CD4-positive, alpha-beta T cell (primary cell): ENCODE measurements around the gene ZNF697. TPM values are rescaled to one million over a fixed set of nuclear protein-coding genes. Genes with fewer than 3 reads are reported as not detected.

Experiments
- ATAC-seq: fragments of 200-7000 bp; cut with Tn5 transposase; one replicate; pipeline ENCODE4 v1.10.0; 2022; ENCODE audit warnings: mild to moderate bottlenecking; ENCODE audit not compliant: poor library complexity
- CTCF ChIA-PET: fragments of 350-600 bp; sonication (Branson Sonifier 250); formaldehyde crosslinking; loops from one replicate; lab custom pipeline; 2021; ENCODE audit warnings: antibody characterized with exemption, inconsistent platforms; lab: Charles Lee
- POLR2A ChIA-PET: fragments of 350-600 bp; sonication (Branson Sonifier 250); formaldehyde crosslinking; loops from one replicate; lab custom pipeline; 2021; ENCODE audit warnings: antibody characterized with exemption, inconsistent platforms; lab: Charles Lee
- DNase-seq, 14 experiments: peaks; one replicate each; pipeline ENCODE4 v3.0.0-alpha.2; 2013 to 2020; ENCODE audit warnings: mixed read lengths in 2 of 14
- H3K27ac ChIP-seq, 2 donors: one replicate each; pipeline versions ENCODE4 v1.5.1 to v1.7.0; 2013; ENCODE audit warnings: low read length in 2 of 2, low read depth in 1 of 2, mild to moderate bottlenecking in 1 of 2
- H3K27me3 ChIP-seq, 2 experiments: 1 replicate in 1 of 2; 2 replicates in 1 of 2; pipeline versions ENCODE4 v1.6.1 to v1.7.0; 2013; ENCODE audit warnings: low read length in 2 of 2, control low read depth in 1 of 2, mild to moderate bottlenecking in 1 of 2, moderate library complexity in 1 of 2; ENCODE audit not compliant: insufficient read depth in 2 of 2, control insufficient read depth in 1 of 2
- H3K36me3 ChIP-seq: one replicate; pipeline ENCODE4 v1.6.1; 2013; ENCODE audit warnings: low read length, control low read depth; ENCODE audit not compliant: insufficient read depth
- H3K4me1 ChIP-seq: one replicate; pipeline ENCODE4 v1.6.1; 2013; ENCODE audit warnings: low read length, control low read depth; ENCODE audit not compliant: insufficient read depth
- H3K4me3 ChIP-seq: one replicate; pipeline ENCODE4 v1.5.1; 2013; ENCODE audit warnings: mild to moderate bottlenecking, low read length, moderate library complexity
- H3K9me3 ChIP-seq, 2 experiments: 1 replicate in 1 of 2; 2 replicates in 1 of 2; pipeline versions ENCODE4 v1.6.1 to v1.7.0; 2013; ENCODE audit warnings: low read length in 2 of 2, mild to moderate bottlenecking in 2 of 2, control low read depth in 1 of 2, moderate library complexity in 1 of 2; ENCODE audit not compliant: control insufficient read depth in 1 of 2, insufficient read depth in 1 of 2
- H3K27ac Mint-ChIP-seq: one replicate; pipeline ENCODE4 v1.8.0; 2020; ENCODE audit warnings: mixed read lengths
- H3K27me3 Mint-ChIP-seq: one replicate; pipeline ENCODE4 v1.8.0; 2021; ENCODE audit warnings: mixed read lengths
- H3K36me3 Mint-ChIP-seq: one replicate; pipeline ENCODE4 v1.8.0; 2021; ENCODE audit warnings: low read depth, mixed read lengths
- H3K4me1 Mint-ChIP-seq: one replicate; pipeline ENCODE4 v1.8.0; 2021; ENCODE audit warnings: low read depth, mixed read lengths
- H3K4me3 Mint-ChIP-seq: one replicate; pipeline ENCODE4 v1.8.0; 2020; ENCODE audit warnings: mild to moderate bottlenecking, mixed read lengths
- H3K9me3 Mint-ChIP-seq: one replicate; pipeline ENCODE4 v1.8.0; 2020; ENCODE audit warnings: mixed read lengths
- CTCF ChIP-seq: fragments of 200-600 bp; IDR thresholded peaks from one replicate; pipeline ENCODE4 v1.8.0; 2022; ENCODE audit warnings: antibody characterized with exemption, mild to moderate bottlenecking
- intact Hi-C, 2 experiments: fragments of 100-400 bp; cut with DNase I in 1 of 2; cut with micrococcal nuclease in 1 of 2; formaldehyde crosslinking; loops; one replicate each; pipeline versions ENCODE4 v1.15.1 to v1.9.0; 2023 to 2025; cut with DNase I, micrococcal nuclease
- total RNA-seq, 174 experiments: library from RNA in 2 of 174; stranded (reverse) in 2 of 174; gene quantifications; one replicate each; pipeline ENCODE4 v1.2.3 and lab custom pipeline; 2021 to 2026

ZNF697 gene
- total RNA-seq, 2 experiments from 2014 or later, result 0.05 to 0.06 TPM

- no peak overlapping the region for H3K4me3 ChIP-seq
- ATAC-seq (no peak), DNase-seq (no peak)
- H3K27ac Mint-ChIP-seq, result no peak overlapping the region
- no peaks in the 10 kb centered on the region for H3K27me3 Mint-ChIP-seq
- H3K27ac ChIP-seq, result no peak overlapping the region
- no peaks in the 10 kb centered on the region for H3K4me1 Mint-ChIP-seq
- intact Hi-C loops, result no loop called here
- TF ChIP-seq CTCF, result no peak
- H3K4me1 ChIP-seq, result no peaks in the 10 kb centered on the region
- H3K36me3 ChIP-seq, result no peaks in the 10 kb centered on the region
- H3K27me3 ChIP-seq, result no peaks in the 10 kb centered on the region
- H3K9me3 ChIP-seq, result no peaks in the 10 kb centered on the region
- no peaks in the 10 kb centered on the region for H3K36me3 Mint-ChIP-seq
- CTCF ChIA-PET, result no interaction called here
- no peak overlapping the region for H3K4me3 Mint-ChIP-seq
- POLR2A ChIA-PET, result no interaction called here
- H3K9me3 Mint-ChIP-seq, result no peaks in the 10 kb centered on the region
Observed at GRCh38 chr1:119686661-119687060, 38.6 kb upstream of the ZNF697 start.

GRCh38 chr1:119683893-119684292, 35.8 kb upstream of the ZNF697 start:
- ChIA-PET CTCF (no interaction called here), POLR2A (no interaction called here)
- no peaks in the 10 kb centered on the region for H3K36me3 Mint-ChIP-seq
- no peak for DNase-seq
- H3K4me1 ChIP-seq, result no peaks in the 10 kb centered on the region
- H3K9me3 ChIP-seq, result no peaks in the 10 kb centered on the region
- TF ChIP-seq CTCF, result no peak
- no peak overlapping the region for H3K4me3 Mint-ChIP-seq
- intact Hi-C loops, result no loop called here
- no peak overlapping the region for H3K27ac ChIP-seq
- H3K4me1 Mint-ChIP-seq, result no peaks in the 10 kb centered on the region
- no peak overlapping the region for H3K27ac Mint-ChIP-seq
- H3K27me3 ChIP-seq, result peaks cover 0 to 1% of the 10 kb centered on the region in 2 experiments
- no peaks in the 10 kb centered on the region for H3K27me3 Mint-ChIP-seq
- no peak for ATAC-seq
- H3K4me3 ChIP-seq, result no peak overlapping the region
- H3K9me3 Mint-ChIP-seq, result no peaks in the 10 kb centered on the region
- no peaks in the 10 kb centered on the region for H3K36me3 ChIP-seq

- Histone ChIP-seq H3K9me3 (no peaks in the 10 kb centered on the region), H3K4me3 (no peak overlapping the region), H3K27ac (no peak overlapping the region), H3K27me3 (peaks cover 2 to 6% of the 10 kb centered on the region in 2 experiments), H3K36me3 (no peaks in the 10 kb centered on the region), H3K4me1 (no peaks in the 10 kb centered on the region)
- no peaks in the 10 kb centered on the region for H3K4me1 Mint-ChIP-seq
- POLR2A ChIA-PET, result no interaction called here
- intact Hi-C loops, result no loop called here
- H3K9me3 Mint-ChIP-seq, result no peaks in the 10 kb centered on the region
- DNase-seq, result no peak
- CTCF ChIA-PET, result no interaction called here
- H3K36me3 Mint-ChIP-seq, result no peaks in the 10 kb centered on the region
- ATAC-seq, result no peak
- TF ChIP-seq CTCF, result no peak
- H3K27ac Mint-ChIP-seq, result no peak overlapping the region
- H3K27me3 Mint-ChIP-seq, result peaks cover 4% of the 10 kb centered on the region
- no peak overlapping the region for H3K4me3 Mint-ChIP-seq
Observed at GRCh38 chr1:119682141-119682540, 34.1 kb upstream of the ZNF697 start.
